Common myeloid progenitor, CD34-positive (primary cell): ENCODE measurements around the gene COL4A2.

Source experiments
- CTCF ChIA-PET: fragments of 350-600 bp; sonication (Branson Sonifier 250); formaldehyde crosslinking; loops from one replicate; lab custom pipeline; 2021; ENCODE audit warnings: antibody characterized with exemption; lab: Charles Lee
- POLR2A ChIA-PET: fragments of 350-600 bp; sonication (Branson Sonifier 250); formaldehyde crosslinking; loops from one replicate; lab custom pipeline; 2021; ENCODE audit warnings: antibody characterized with exemption; lab: Charles Lee
- DNase-seq, 3 donors: peaks; one replicate each; pipeline versions ENCODE4 v3.0.0 to v3.0.0-alpha.2; 2013
- H3K27ac ChIP-seq, 2 experiments: 1 replicate in 1 of 2; 2 replicates in 1 of 2; pipeline ENCODE4 v1.7.0; 2013; ENCODE audit warnings: inconsistent platforms in 2 of 2, low read length in 2 of 2, mild to moderate bottlenecking in 2 of 2, low read depth in 1 of 2, moderate library complexity in 1 of 2; ENCODE audit not compliant: severe bottlenecking in 2 of 2, insufficient read depth in 1 of 2, poor library complexity in 1 of 2
- H3K27me3 ChIP-seq, 5 experiments: replicated peaks in 2 of 5; 1 replicate in 3 of 5; 2 replicates in 2 of 5; pipeline versions ENCODE4 v1.6.1 to v1.7.0; 2013; ENCODE audit warnings: low read length in 4 of 5, mild to moderate bottlenecking in 2 of 5, moderate library complexity in 2 of 5, inconsistent platforms in 1 of 5; ENCODE audit not compliant: insufficient read depth in 5 of 5, control insufficient read depth in 4 of 5
- H3K36me3 ChIP-seq, 4 experiments: 1 replicate in 2 of 4; 2 replicates in 2 of 4; pipeline versions ENCODE4 v1.6.1 to v1.7.0; 2013; ENCODE audit warnings: low read length in 3 of 4, control low read depth in 1 of 4, mild to moderate bottlenecking in 1 of 4; ENCODE audit not compliant: control insufficient read depth in 4 of 4, insufficient read depth in 4 of 4
- H3K4me1 ChIP-seq, 4 experiments: 1 replicate in 3 of 4; 2 replicates in 1 of 4; pipeline versions ENCODE4 v1.6.1 to v1.7.1; 2013; ENCODE audit warnings: low read length in 3 of 4, mild to moderate bottlenecking in 3 of 4, control low read depth in 1 of 4, inconsistent platforms in 1 of 4, moderate library complexity in 1 of 4; ENCODE audit not compliant: control insufficient read depth in 4 of 4, insufficient read depth in 4 of 4; ENCODE audit errors: control extremely low read depth in 1 of 4
- H3K4me3 ChIP-seq, 7 experiments: 1 replicate in 4 of 7; 2 replicates in 3 of 7; pipeline versions ENCODE4 v1.5.1 to v1.7.0; 2013; ENCODE audit warnings: mild to moderate bottlenecking in 7 of 7, low read length in 6 of 7, moderate library complexity in 6 of 7, inconsistent platforms in 2 of 7, low read depth in 2 of 7, control low read depth in 1 of 7; ENCODE audit not compliant: insufficient read depth in 4 of 7, control insufficient read depth in 1 of 7; ENCODE audit errors: extremely low read depth in 1 of 7
- H3K9me3 ChIP-seq, 5 experiments: 1 replicate in 4 of 5; 2 replicates in 1 of 5; pipeline versions ENCODE4 v1.6.1 to v1.7.1; 2013; ENCODE audit warnings: low read length in 4 of 5, mild to moderate bottlenecking in 2 of 5, inconsistent platforms in 1 of 5, low read depth in 1 of 5, moderate library complexity in 1 of 5; ENCODE audit not compliant: control insufficient read depth in 4 of 5, insufficient read depth in 2 of 5; ENCODE audit errors: control extremely low read depth in 1 of 5
- WGBS: methylation state at CpG from one replicate; pipeline ENCODE4 v1.1.5; 2013; ENCODE audit not compliant: insufficient coverage; 5-methylcytosine and 5-hydroxymethylcytosine counted together

Gene COL4A2

GRCh38 chr13:110379358-110379757, 72.3 kb downstream of the COL4A2 start:
- no peak overlapping the region for H3K27ac ChIP-seq
- whole genome bisulfite sequencing, result 92% methylated on average over 9 of the region's 9 CpGs
- DNase-seq, result no peak
- POLR2A ChIA-PET, result interaction anchor here (1.1 kb wide), 1 partner anchor 8 kb away, joined by 4 read pairs; no protein-coding TSS in a partner anchor
- H3K9me3 ChIP-seq, result peaks cover 0 to 4% (median 0%) of the 10 kb centered on the region in 5 experiments
- H3K36me3 ChIP-seq, result no peaks in the 10 kb centered on the region
- no peak overlapping the region for H3K4me3 ChIP-seq
- no peaks in the 10 kb centered on the region for H3K4me1 ChIP-seq
- H3K27me3 ChIP-seq, result peaks cover 0 to 63% (median 5%) of the 10 kb centered on the region in 5 experiments
- CTCF ChIA-PET, result no interaction called here

GRCh38 chr13:110379905-110380341, 72.8 kb downstream of the COL4A2 start:
- Histone ChIP-seq H3K4me3 (no peak overlapping the region), H3K27me3 (peaks cover 0 to 61% (median 5%) of the 10 kb centered on the region in 5 experiments), H3K27ac (no peak overlapping the region), H3K9me3 (peaks cover 0 to 7% (median 0%) of the 10 kb centered on the region in 5 experiments), H3K4me1 (no peaks in the 10 kb centered on the region), H3K36me3 (no peaks in the 10 kb centered on the region)
- no peak for DNase-seq
- 71% methylated on average over 3 of the region's 4 CpGs for WGBS
- ChIA-PET CTCF (no interaction called here), POLR2A (interaction anchor here (1.1 kb wide), 1 partner anchor 8 kb away, joined by 4 read pairs; no protein-coding TSS in a partner anchor)

GRCh38 chr13:110380359-110381028, 73.4 kb downstream of the COL4A2 start:
- Histone ChIP-seq H3K27me3 (peaks cover 0 to 55% (median 5%) of the 10 kb centered on the region in 5 experiments), H3K4me1 (no peaks in the 10 kb centered on the region), H3K4me3 (no peak overlapping the region), H3K36me3 (no peaks in the 10 kb centered on the region), H3K9me3 (peaks cover 0 to 7% (median 0%) of the 10 kb centered on the region in 5 experiments), H3K27ac (no peak overlapping the region)
- ChIA-PET CTCF (no interaction called here), POLR2A (interaction anchor here (1.1 kb wide), 1 partner anchor 9 kb away, joined by 4 read pairs; no protein-coding TSS in a partner anchor)
- no peak for DNase-seq
- WGBS, result 83% methylated on average over 10 of the region's 14 CpGs

- CTCF ChIA-PET, result no interaction called here
- Histone ChIP-seq H3K4me3 (no peak overlapping the region), H3K4me1 (no peaks in the 10 kb centered on the region), H3K36me3 (no peaks in the 10 kb centered on the region), H3K27ac (no peak overlapping the region), H3K27me3 (peaks cover 0 to 55% (median 4%) of the 10 kb centered on the region in 5 experiments), H3K9me3 (peaks cover 0 to 9% (median 0%) of the 10 kb centered on the region in 5 experiments)
- POLR2A ChIA-PET, result no interaction called here
- no peak for DNase-seq
- 90% methylated on average over 8 of the region's 12 CpGs for WGBS
Observed at GRCh38 chr13:110381029-110381360, 73.9 kb downstream of the COL4A2 start.

- CTCF ChIA-PET, result no interaction called here
Observed at GRCh38 chr13:110382229-110382628, 75.1 kb downstream of the COL4A2 start.

GRCh38 chr13:110382830-110383229, 75.7 kb downstream of the COL4A2 start:
- H3K27ac ChIP-seq, result no peak overlapping the region
- CTCF ChIA-PET, result no interaction called here
- POLR2A ChIA-PET, result no interaction called here
- WGBS, result 100% methylated on average over 2 of the region's 4 CpGs
- peaks cover 0 to 7% (median 4%) of the 10 kb centered on the region in 4 experiments for H3K4me1 ChIP-seq
- DNase-seq, result no peak
- H3K27me3 ChIP-seq, result peaks cover 0 to 62% (median 4%) of the 10 kb centered on the region in 5 experiments
- H3K36me3 ChIP-seq, result no peaks in the 10 kb centered on the region
- no peak overlapping the region for H3K4me3 ChIP-seq
- H3K9me3 ChIP-seq, result peaks cover 0 to 11% (median 0%) of the 10 kb centered on the region in 5 experiments

More at GRCh38 chr13:110382229-110382628, 75.1 kb downstream of the COL4A2 start:
- H3K9me3 ChIP-seq, result peaks cover 0 to 11% (median 0%) of the 10 kb centered on the region in 5 experiments
- no peak overlapping the region for H3K4me3 ChIP-seq
- peaks cover 0 to under 1% (median under 1%) of the 10 kb centered on the region in 4 experiments for H3K4me1 ChIP-seq
- DNase-seq, result no peak
- POLR2A ChIA-PET, result no interaction called here
- H3K27ac ChIP-seq, result no peak overlapping the region
- WGBS, result no CpG with 5 or more reads among the region's 3 CpGs
- H3K36me3 ChIP-seq, result no peaks in the 10 kb centered on the region
- H3K27me3 ChIP-seq, result peaks cover 0 to 56% (median 3%) of the 10 kb centered on the region in 5 experiments
